GM12878 (cell line): ENCODE results near the gene ANK3. TPM values are rescaled to one million over a fixed set of nuclear protein-coding genes. Genes with fewer than 3 reads are reported as not detected.
"Not testable (repeated sequence)": the region's sequence is repeated elsewhere in the genome, so short reads cannot be mapped to it uniquely, and the experiment has no call there.

Experiments used
- ATAC-seq: fragments of 200-7000 bp; cut with Tn5 transposase; 3 replicates; pipeline ENCODE4 v1.9.1; 2020; ENCODE audit warnings: mild to moderate bottlenecking, moderate library complexity
- BruUV-seq: library from RNA; stranded (reverse); fragments of 400-500 nt; replicated peaks from 2 replicates; lab custom pipeline; 2021; lab: Mats Ljungman, UMichigan
- CTCF ChIA-PET: fragments of 300-600 bp; sonication (Branson Sonifier 250); formaldehyde crosslinking; extraction: SDS; loops from one replicate; lab custom pipeline; 2021; ENCODE audit warnings: inconsistent platforms; lab: Yijun Ruan, JAX
- POLR2A ChIA-PET: fragments of 350-600 bp; formaldehyde crosslinking; extraction: SDS; loops from one replicate; lab custom pipeline; 2021; ENCODE audit warnings: inconsistent platforms; lab: Charles Lee
- RAD21 ChIA-PET: fragments of 300-600 bp; sonication (Branson Sonifier 250); formaldehyde crosslinking; loops from one replicate; lab custom pipeline; 2023; ENCODE audit warnings: antibody characterized with exemption; ENCODE audit not compliant: unreplicated experiment; lab: Charles Lee
- SMC1A ChIA-PET: fragments of 300-600 bp; sonication (Branson Sonifier 250); formaldehyde crosslinking; loops from one replicate; lab custom pipeline; 2023; ENCODE audit not compliant: unreplicated experiment, uncharacterized antibody; lab: Charles Lee
- DNase-seq: peaks from one replicate; pipeline ENCODE4 v3.0.0-alpha.2; 2011; ENCODE audit warnings: low read depth, low spot score
- FAIRE-seq: peaks from 3 replicates; lab custom pipeline; 2011; peaks lifted over from hg19 to GRCh38; lab: Jason Lieb, UNC
- H2AFZ ChIP-seq: 2 replicates; pipeline ENCODE4 v1.6.0; 2011; ENCODE audit warnings: low read depth, low read length, control low read depth; ENCODE audit not compliant: control insufficient read depth
- H3K27ac ChIP-seq: 2 replicates; pipeline ENCODE4 v1.5.1; 2011; ENCODE audit warnings: control low read depth; ENCODE audit not compliant: control insufficient read depth, insufficient read depth
- H3K27me3 ChIP-seq, 2 experiments: replicated peaks in 1 of 2; 2 replicates each; pipeline versions ENCODE4 v1.6.0 to v1.6.1; 2011; ENCODE audit warnings: low read length in 1 of 2; ENCODE audit not compliant: control insufficient read depth in 2 of 2, insufficient read depth in 2 of 2
- H3K36me3 ChIP-seq, 2 experiments: 2 replicates each; pipeline ENCODE4 v1.5.1; 2011; ENCODE audit warnings: low read length in 1 of 2; ENCODE audit not compliant: control insufficient read depth in 2 of 2, insufficient read depth in 2 of 2
- H3K4me1 ChIP-seq: 2 replicates; pipeline ENCODE4 v1.6.1; 2011; ENCODE audit warnings: mild to moderate bottlenecking, low read length, moderate library complexity, mixed read lengths; ENCODE audit not compliant: control insufficient read depth, insufficient read depth
- H3K4me2 ChIP-seq: 2 replicates; pipeline ENCODE4 v1.6.0; 2011; ENCODE audit warnings: control low read depth; ENCODE audit not compliant: control insufficient read depth, insufficient read depth
- H3K4me3 ChIP-seq: fragments of 200-600 bp; sonication (generic); 2 replicates; pipeline ENCODE4 v1.5.1; 2016
- H3K79me2 ChIP-seq: 2 replicates; pipeline ENCODE4 v1.6.0; 2011; ENCODE audit warnings: low read length; ENCODE audit not compliant: control insufficient read depth, insufficient read depth
- H3K9ac ChIP-seq: 2 replicates; pipeline ENCODE4 v1.8.0; 2011; ENCODE audit warnings: low read length, control low read depth, mixed read lengths; ENCODE audit not compliant: control insufficient read depth, insufficient read depth
- H3K9me3 ChIP-seq: replicated peaks from 3 replicates; pipeline ENCODE4 v1.5.1; 2011; ENCODE audit warnings: mild to moderate bottlenecking, low read length; ENCODE audit not compliant: control insufficient read depth, insufficient read depth
- H4K20me1 ChIP-seq: 2 replicates; pipeline ENCODE4 v1.6.0; 2011; ENCODE audit not compliant: control insufficient read depth, insufficient read depth
- CUX1 ChIP-seq: IDR thresholded peaks from 2 replicates; pipeline ENCODE4 v1.6.1; 2012; ENCODE audit warnings: improper control_type of control experiment, low read depth, low read length; ENCODE audit not compliant: insufficient replicate concordance
- E4F1 ChIP-seq: fragments of 450-650 bp; IDR thresholded peaks from 2 replicates; pipeline ENCODE4 v1.6.1; 2018; ENCODE audit warnings: borderline replicate concordance, mild to moderate bottlenecking; ENCODE audit not compliant: partially characterized antibody
- JUND ChIP-seq: IDR thresholded peaks from 2 replicates; pipeline ENCODE4 v1.6.1; 2012; ENCODE audit warnings: low read depth, mild to moderate bottlenecking, low read length, improper control_type of control experiment, moderate library complexity
- NKRF ChIP-seq: fragments of 450-650 bp; conservative IDR thresholded peaks from 2 replicates; pipeline ENCODE4 v1.6.1; 2017; ENCODE audit warnings: mild to moderate bottlenecking, moderate library complexity
- RCOR1 ChIP-seq: conservative IDR thresholded peaks from 2 replicates; pipeline ENCODE4 v1.6.1; 2012; ENCODE audit warnings: low read depth, low read length, improper control_type of control experiment
- WGBS: methylation state at CpG from one replicate; pipeline ENCODE4 v1.1.6; 2016; ENCODE audit warnings: low lambda C conversion rate; ENCODE audit not compliant: insufficient replicate concordance, insufficient coverage; ENCODE audit errors: missing lambda C conversion rate; 5-methylcytosine and 5-hydroxymethylcytosine counted together
- in situ Hi-C: fragments of 300-500 bp; cut with MboI; formaldehyde crosslinking; loops from 9 replicates; pipeline ENCODE4 v1.14.3; 2018; ENCODE audit warnings: mixed read lengths
- intact Hi-C: fragments of 100-400 bp; cut with micrococcal nuclease; formaldehyde crosslinking; loops from one replicate; pipeline ENCODE4 v1.14.2; 2022; ENCODE audit not compliant: unreplicated experiment
- polyA plus RNA-seq, 11 experiments: library from polyadenylated mRNA; depleted of rRNA in 4 of 11; unstranded in 6 of 11; stranded (reverse) in 5 of 11; fragments of >200 nt; fragmentation: Nextera tagmentation in 4 of 11; fragmentation: Illumina TruSeq in 1 of 11; extraction: Ambion mirVana in 4 of 11; extraction: Trizol in 1 of 11; gene quantifications; 1 replicate in 1 of 11; 2 replicates in 10 of 11; pipeline versions ENCODE4 v1.2.1 to v1.2.3, GENCODE V29; 2011 to 2016; ENCODE audit warnings: inconsistent platforms in 2 of 11, missing spikeins in 2 of 11, low read depth in 1 of 11
- total RNA-seq, 4 experiments: library from RNA; depleted of rRNA in 3 of 4; stranded (reverse); fragments of >200 nt in 3 of 4; fragmentation: Illumina TruSeq in 1 of 4; extraction: Trizol in 1 of 4; gene quantifications; 2 replicates each; pipeline versions ENCODE4 v1.2.1 to v1.2.3, GENCODE V29; 2013 to 2021

The ANK3 gene
- total and polyA plus RNA-seq, 10 of the 15 experiments (the other 5 are each of a cell fraction or from before 2014, with no cell fraction given): 0.06 to 0.82 (median 0.20) TPM; not detected in 2

- H3K4me1 ChIP-seq, H4K20me1 ChIP-seq, H3K9me3 ChIP-seq, DNase-seq, in situ Hi-C loops, H3K27me3 ChIP-seq, H3K4me2 ChIP-seq, RAD21 ChIA-PET, BruUV-seq, H2AFZ ChIP-seq, H3K4me3 ChIP-seq, FAIRE-seq, H3K9ac ChIP-seq, SMC1A ChIA-PET, CTCF ChIA-PET, H3K36me3 ChIP-seq, POLR2A ChIA-PET, ATAC-seq, H3K79me2 ChIP-seq, intact Hi-C loops, H3K27ac ChIP-seq: not testable (repeated sequence)
- WGBS: 0% methylated on average over 3 of the region's 6 CpGs
These were observed 97.1 kb downstream of the ANK3 start for GRCh38 chr10:60292536-60292935.

- in situ Hi-C loops (no loop called here), intact Hi-C loops (no loop called here)
- FAIRE-seq (no peak), DNase-seq (no peak), ATAC-seq (no peak)
- Histone ChIP-seq H3K27ac (no peak overlapping the region), H3K4me1 (no peaks in the 10 kb centered on the region), H3K27me3 (no peaks in the 10 kb centered on the region; a peak in 2 of 4 replicates), H4K20me1 (no peaks in the 10 kb centered on the region), H2AFZ (no peak overlapping the region), H3K4me3 (no peak overlapping the region), H3K36me3 (no peaks in the 10 kb centered on the region), H3K9me3 (no peaks in the 10 kb centered on the region), H3K9ac (no peak overlapping the region), H3K4me2 (no peak overlapping the region), H3K79me2 (no peaks in the 10 kb centered on the region)
- no TSS peak for BruUV-seq
- ChIA-PET CTCF (interaction anchor here (0.6 to 0.9 kb wide), 2 partner anchors 52 to 154 kb away, joined by 3 read pairs; no protein-coding TSS in a partner anchor), RAD21 (no interaction called here), POLR2A (no interaction called here), SMC1A (interaction anchor here (0.6 kb wide), 1 partner anchor 1413 kb away, joined by 3 read pairs; no protein-coding TSS in a partner anchor)
- WGBS: 27% methylated on average over 5 of the region's 5 CpGs
- no peak for TF ChIP-seq E4F1
- TF ChIP-seq CUX1: no peak
- TF ChIP-seq RCOR1: no peak
- no peak for TF ChIP-seq NKRF
- TF ChIP-seq JUND: no peak
These were observed 98.2 kb downstream of the ANK3 start for GRCh38 chr10:60291344-60291930.
